H9 (cell line): ENCODE results near the gene TMEM140. TPM values are rescaled to one million over a fixed set of nuclear protein-coding genes. Genes with fewer than 3 reads are reported as not detected.

ENCODE experiments used
- DNase-seq: peaks from one replicate; pipeline ENCODE4 v3.0.0-alpha.2; 2017
- H2AFZ ChIP-seq: one replicate; pipeline ENCODE4 v1.6.1; 2013; ENCODE audit warnings: mild to moderate bottlenecking, low read length, control low read depth, moderate library complexity
- H2AK5ac ChIP-seq: 2 replicates; pipeline ENCODE4 v1.6.1; 2013; ENCODE audit warnings: low read length, control low read depth, mixed read lengths; ENCODE audit not compliant: insufficient read length
- H2BK120ac ChIP-seq: one replicate; pipeline ENCODE4 v1.6.1; 2013; ENCODE audit warnings: low read depth, mild to moderate bottlenecking, low read length, control low read depth, inconsistent platforms; ENCODE audit not compliant: poor library complexity, severe bottlenecking
- H2BK12ac ChIP-seq: 2 replicates; pipeline ENCODE4 v1.6.1; 2013; ENCODE audit warnings: low read length, control low read depth, mixed read lengths, low read depth; ENCODE audit not compliant: insufficient read length
- H2BK15ac ChIP-seq: 2 replicates; pipeline ENCODE4 v1.6.1; 2013; ENCODE audit warnings: low read depth, low read length, control low read depth
- H2BK20ac ChIP-seq: one replicate; pipeline ENCODE4 v1.6.1; 2013; ENCODE audit warnings: low read depth, mild to moderate bottlenecking, low read length, control low read depth, inconsistent platforms; ENCODE audit not compliant: poor library complexity, severe bottlenecking
- H2BK5ac ChIP-seq: 2 replicates; pipeline ENCODE4 v1.6.1; 2013; ENCODE audit warnings: low read length, control low read depth, mixed read lengths; ENCODE audit not compliant: insufficient read length
- H3K14ac ChIP-seq: 2 replicates; pipeline ENCODE4 v1.6.1; 2013; ENCODE audit warnings: low read length, control low read depth; ENCODE audit not compliant: insufficient read depth
- H3K18ac ChIP-seq: 2 replicates; pipeline ENCODE4 v1.6.1; 2013; ENCODE audit warnings: low read depth, mild to moderate bottlenecking, mixed read lengths, low read length, control low read depth; ENCODE audit not compliant: insufficient read length
- H3K23ac ChIP-seq: 2 replicates; pipeline ENCODE4 v1.6.1; 2013; ENCODE audit warnings: low read length, control low read depth, mixed read lengths, low read depth; ENCODE audit not compliant: insufficient read length
- H3K23me2 ChIP-seq: 2 replicates; pipeline ENCODE4 v1.6.1; 2013; ENCODE audit warnings: low read depth, mild to moderate bottlenecking, mixed read lengths, low read length, control low read depth; ENCODE audit not compliant: insufficient read length, poor library complexity, severe bottlenecking
- H3K27ac ChIP-seq: 2 replicates; pipeline ENCODE4 v1.5.1; 2013; ENCODE audit warnings: low read length, control low read depth, mixed read lengths, low read depth; ENCODE audit not compliant: insufficient read length
- H3K27me3 ChIP-seq: 2 replicates; pipeline ENCODE4 v1.6.1; 2013; ENCODE audit warnings: low read length, control low read depth, inconsistent platforms; ENCODE audit not compliant: insufficient read depth
- H3K4ac ChIP-seq: 2 replicates; pipeline ENCODE4 v1.6.1; 2013; ENCODE audit warnings: low read depth, mild to moderate bottlenecking, control low read depth, inconsistent platforms, low read length, moderate library complexity
- H3K4me1 ChIP-seq: 2 replicates; pipeline ENCODE4 v1.6.1; 2013; ENCODE audit warnings: low read length, control low read depth, inconsistent platforms; ENCODE audit not compliant: insufficient read depth
- H3K4me2 ChIP-seq: 2 replicates; pipeline ENCODE4 v1.6.1; 2013; ENCODE audit warnings: low read length, control low read depth, mixed read lengths; ENCODE audit not compliant: insufficient read length, insufficient read depth
- H3K56ac ChIP-seq: 2 replicates; pipeline ENCODE4 v1.6.1; 2013; ENCODE audit warnings: low read depth, mild to moderate bottlenecking, mixed read lengths, low read length, control low read depth; ENCODE audit not compliant: insufficient read length
- H3K79me1 ChIP-seq: 2 replicates; pipeline ENCODE4 v1.6.1; 2013; ENCODE audit warnings: low read depth, mild to moderate bottlenecking, moderate library complexity, low read length, control low read depth, inconsistent platforms; ENCODE audit not compliant: insufficient read depth, poor library complexity, severe bottlenecking
- H3K79me2 ChIP-seq: 2 replicates; pipeline ENCODE4 v1.6.1; 2013; ENCODE audit warnings: low read length, control low read depth, inconsistent platforms; ENCODE audit not compliant: insufficient read depth
- H3K9ac ChIP-seq: 2 replicates; pipeline ENCODE4 v1.6.1; 2013; ENCODE audit warnings: low read length, control low read depth, mixed read lengths; ENCODE audit not compliant: insufficient read length; ENCODE audit errors: extremely low read depth
- H3K9me3 ChIP-seq: one replicate; pipeline ENCODE4 v1.6.1; 2013; ENCODE audit warnings: low read depth, low read length, inconsistent platforms; ENCODE audit not compliant: control insufficient read depth
- H3T11ph ChIP-seq: one replicate; pipeline ENCODE4 v1.6.1; 2013; ENCODE audit warnings: mild to moderate bottlenecking, low read length, control low read depth, inconsistent platforms
- H4K20me1 ChIP-seq: one replicate; pipeline ENCODE4 v1.6.1; 2013; ENCODE audit not compliant: control insufficient read depth, insufficient read length, insufficient read depth
- H4K5ac ChIP-seq: 2 replicates; pipeline ENCODE4 v1.6.1; 2013; ENCODE audit warnings: low read depth, mild to moderate bottlenecking, mixed read lengths, low read length, control low read depth; ENCODE audit not compliant: insufficient read length
- H4K8ac ChIP-seq: replicated peaks from 2 replicates; pipeline ENCODE4 v1.6.1; 2013; ENCODE audit warnings: low read length, control low read depth, mixed read lengths, low read depth; ENCODE audit not compliant: insufficient read length
- H4K91ac ChIP-seq: 2 replicates; pipeline ENCODE4 v1.6.1; 2013; ENCODE audit warnings: low read depth, mild to moderate bottlenecking, moderate library complexity, mixed read lengths, low read length, control low read depth; ENCODE audit not compliant: insufficient read length
- H3K27ac Mint-ChIP-seq, 3 experiments: 2 replicates in 2 of 3; 3 replicates in 1 of 3; pipeline ENCODE4 v1.8.0; 2020 to 2021; ENCODE audit warnings: mixed read lengths in 3 of 3, mild to moderate bottlenecking in 1 of 3, moderate library complexity in 1 of 3
- H3K27me3 Mint-ChIP-seq: 2 replicates; pipeline ENCODE4 v1.8.0; 2021; ENCODE audit warnings: low read depth, mild to moderate bottlenecking, moderate library complexity, mixed read lengths
- H3K36me3 Mint-ChIP-seq, 3 experiments: 2 replicates in 2 of 3; 3 replicates in 1 of 3; pipeline ENCODE4 v1.8.0; 2020 to 2021; ENCODE audit warnings: low read depth in 3 of 3, mixed read lengths in 3 of 3; ENCODE audit not compliant: insufficient read depth in 1 of 3
- H3K4me1 Mint-ChIP-seq, 2 experiments: 2 replicates each; pipeline ENCODE4 v1.8.0; 2020; ENCODE audit warnings: mixed read lengths in 2 of 2
- H3K4me3 Mint-ChIP-seq, 2 experiments: 2 replicates in 1 of 2; 3 replicates in 1 of 2; pipeline ENCODE4 v1.8.0; 2020 to 2021; ENCODE audit warnings: mild to moderate bottlenecking in 2 of 2, mixed read lengths in 2 of 2, moderate library complexity in 1 of 2
- H3K9me3 Mint-ChIP-seq, 2 experiments: 2 replicates in 1 of 2; 3 replicates in 1 of 2; pipeline ENCODE4 v1.8.0; 2020; ENCODE audit warnings: mild to moderate bottlenecking in 2 of 2, mixed read lengths in 2 of 2, moderate library complexity in 1 of 2
- CTCF ChIP-seq: fragments of 200-600 bp; sonication (generic); conservative IDR thresholded peaks from 3 replicates; pipeline ENCODE4 v1.8.0; 2021; ENCODE audit warnings: antibody characterized with exemption, mild to moderate bottlenecking
- WGBS: extraction: QIAGEN DNeasy Blood & Tissue Kit; methylation state at CpG from one replicate; pipeline ENCODE4 v1.1.7; 2013; ENCODE audit warnings: missing lambda C conversion rate, low lambda C conversion rate, mixed read lengths; ENCODE audit not compliant: insufficient read length; ENCODE audit errors: extremely low coverage; 5-methylcytosine and 5-hydroxymethylcytosine counted together
- total RNA-seq: library from RNA; stranded (reverse); gene quantifications from 2 replicates; pipeline ENCODE4 v1.2.1, GENCODE V29; 2021

Gene TMEM140
- total RNA-seq, 1 experiment from 2014 or later = not detected

GRCh38 chr7:135128931-135129330 is 18.9 kb upstream of the TMEM140 start:
- Histone ChIP-seq H2BK5ac (no peak overlapping the region), H3K4me1 (no peaks in the 10 kb centered on the region), H3K18ac (no peak overlapping the region), H3K9ac (no peak overlapping the region), H4K8ac (no peak overlapping the region), H3K4me2 (no peak overlapping the region), H3K79me1 (no peaks in the 10 kb centered on the region), H2AK5ac (no peak overlapping the region), H4K5ac (no peak overlapping the region), H3K27me3 (no peaks in the 10 kb centered on the region), H2AFZ (no peak overlapping the region), H2BK12ac (no peak overlapping the region), H3K23ac (no peak overlapping the region), H3K14ac (no peak overlapping the region), H4K20me1 (no peaks in the 10 kb centered on the region), H3K23me2 (no peaks in the 10 kb centered on the region), H3K79me2 (no peaks in the 10 kb centered on the region), H3K4ac (no peak overlapping the region), H3T11ph (no peak overlapping the region), H2BK15ac (no peak overlapping the region), H4K91ac (no peak overlapping the region), H2BK20ac (no peak overlapping the region), H3K27ac (no peak overlapping the region), H3K56ac (no peak overlapping the region), H2BK120ac (no peak overlapping the region), H3K9me3 (no peaks in the 10 kb centered on the region)
- Mint-ChIP-seq H3K9me3 (peaks cover 0 to 6% of the 10 kb centered on the region in 2 experiments; a peak in 2 of 5 replicates), H3K4me1 (no peaks in the 10 kb centered on the region), H3K27me3 (no peaks in the 10 kb centered on the region; the same call in 1 of the 2 replicates), H3K36me3 (peaks cover 0 to 5% (median 0%) of the 10 kb centered on the region in 3 experiments; a peak in 1 of 7 replicates), H3K4me3 (no peak overlapping the region), H3K27ac (no peak overlapping the region)
- no peak for TF ChIP-seq CTCF
- WGBS = no CpG with 5 or more reads among the region's 1 CpG
- no peak for DNase-seq
